ENCODE measurements around the gene NOC3L.

DNA sequence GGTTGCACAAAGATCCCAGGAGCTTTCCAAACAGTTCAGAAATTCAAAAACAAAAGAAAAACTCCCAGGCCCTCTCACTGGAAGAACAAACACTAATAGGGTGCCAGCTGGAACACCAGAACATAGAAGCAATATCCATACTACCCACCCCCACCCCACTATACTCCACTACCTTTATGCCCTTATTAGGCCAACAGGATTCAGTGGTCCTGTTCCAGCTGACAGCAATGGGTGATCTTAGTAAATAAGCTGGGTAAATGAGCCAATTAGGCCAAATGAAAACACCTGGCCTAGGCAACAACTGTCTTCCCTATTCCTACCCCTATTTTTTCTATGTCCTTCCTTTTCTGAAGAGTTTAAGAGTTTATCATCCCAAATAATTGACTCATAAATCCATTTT is 11.7 kb downstream of the NOC3L start:
- TF ChIP-seq, protein P1, sequence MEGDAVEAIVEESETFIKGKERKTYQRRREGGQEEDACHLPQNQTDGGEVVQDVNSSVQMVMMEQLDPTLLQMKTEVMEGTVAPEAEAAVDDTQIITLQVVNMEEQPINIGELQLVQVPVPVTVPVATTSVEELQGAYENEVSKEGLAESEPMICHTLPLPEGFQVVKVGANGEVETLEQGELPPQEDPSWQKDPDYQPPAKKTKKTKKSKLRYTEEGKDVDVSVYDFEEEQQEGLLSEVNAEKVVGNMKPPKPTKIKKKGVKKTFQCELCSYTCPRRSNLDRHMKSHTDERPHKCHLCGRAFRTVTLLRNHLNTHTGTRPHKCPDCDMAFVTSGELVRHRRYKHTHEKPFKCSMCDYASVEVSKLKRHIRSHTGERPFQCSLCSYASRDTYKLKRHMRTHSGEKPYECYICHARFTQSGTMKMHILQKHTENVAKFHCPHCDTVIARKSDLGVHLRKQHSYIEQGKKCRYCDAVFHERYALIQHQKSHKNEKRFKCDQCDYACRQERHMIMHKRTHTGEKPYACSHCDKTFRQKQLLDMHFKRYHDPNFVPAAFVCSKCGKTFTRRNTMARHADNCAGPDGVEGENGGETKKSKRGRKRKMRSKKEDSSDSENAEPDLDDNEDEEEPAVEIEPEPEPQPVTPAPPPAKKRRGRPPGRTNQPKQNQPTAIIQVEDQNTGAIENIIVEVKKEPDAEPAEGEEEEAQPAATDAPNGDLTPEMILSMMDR (IDR thresholded peaks at IDR 0.05; ENCODE audit: insufficient read depth, low read depth, low read length), result no peak
- TF ChIP-seq EZH2 (IDR thresholded peaks at IDR 0.05; ENCODE audit: insufficient read depth, low read length), result no peak
